Cerebellar nuclear complex (tissue), 1 donor: ENCODE results near the gene TMX1.

Source experiments
- DNase-seq, 2 experiments: peaks; one replicate each; lab custom pipeline; 2025; lab: John Stamatoyannopoulos, UW

TMX1 gene

GRCh38 chr14:51293149-51293911 is 53.3 kb downstream of the TMX1 start:
- DNase-seq = no peak

GRCh38 chr14:51293912-51294389 is 53.9 kb downstream of the TMX1 start:
- DNase-seq = no peak

GRCh38 chr14:51294951-51295525 is 55.0 kb downstream of the TMX1 start:
- DNase-seq = no peak

GRCh38 chr14:51295646-51296263 is 55.7 kb downstream of the TMX1 start:
- DNase-seq = no peak

- no peak for DNase-seq
Measured at GRCh38 chr14:51297066-51297465, 57.0 kb downstream of the TMX1 start.

- DNase-seq = no peak
Measured at GRCh38 chr14:51298895-51299294, 58.8 kb downstream of the TMX1 start.

- DNase-seq = no peak
Measured at GRCh38 chr14:51302295-51303030, 62.4 kb downstream of the TMX1 start.

- no peak for DNase-seq
Measured at GRCh38 chr14:51304438-51304837, 64.4 kb downstream of the TMX1 start.

GRCh38 chr14:51304941-51305340 is 64.9 kb downstream of the TMX1 start:
- no peak for DNase-seq

GRCh38 chr14:51305751-51306150 is 65.7 kb downstream of the TMX1 start:
- DNase-seq = no peak
